Posterior vena cava (tissue), 2 donors: Measurements from ENCODE around the gene SLC32A1. TPM values are rescaled to one million over a fixed set of nuclear protein-coding genes. Genes with fewer than 3 reads are reported as not detected.

Experiments
- DNase-seq: peaks from one replicate; pipeline ENCODE4 v3.0.0-alpha.2; 2020; ENCODE audit warnings: low spot score
- intact Hi-C, 2 donors: fragments of 100-400 bp; cut with DNase I; formaldehyde crosslinking; loops; one replicate each; pipeline versions ENCODE4 v1.14.1 to v1.14.2; 2022 to 2023
- long read RNA-seq, 2 donors: library from polyadenylated mRNA; unstranded; transcript quantifications; one replicate each; pipeline ENCODE4 v2.0.0, GENCODE V29; 2020 to 2021
- total RNA-seq, 2 donors: library from RNA; stranded (reverse); fragmentation: NEBNext Ultra II Directional; extraction: Animal tissue kit (Norgen Biotek cat#: 25700); gene quantifications; one replicate each; pipeline ENCODE4 v1.2.1, GENCODE V29; 2021
- donor health status: DM: yes; HTN: yes; CAD: no.
- donor health status: DM: yes; HTN: yes; CAD: no.

The SLC32A1 gene, protein sequence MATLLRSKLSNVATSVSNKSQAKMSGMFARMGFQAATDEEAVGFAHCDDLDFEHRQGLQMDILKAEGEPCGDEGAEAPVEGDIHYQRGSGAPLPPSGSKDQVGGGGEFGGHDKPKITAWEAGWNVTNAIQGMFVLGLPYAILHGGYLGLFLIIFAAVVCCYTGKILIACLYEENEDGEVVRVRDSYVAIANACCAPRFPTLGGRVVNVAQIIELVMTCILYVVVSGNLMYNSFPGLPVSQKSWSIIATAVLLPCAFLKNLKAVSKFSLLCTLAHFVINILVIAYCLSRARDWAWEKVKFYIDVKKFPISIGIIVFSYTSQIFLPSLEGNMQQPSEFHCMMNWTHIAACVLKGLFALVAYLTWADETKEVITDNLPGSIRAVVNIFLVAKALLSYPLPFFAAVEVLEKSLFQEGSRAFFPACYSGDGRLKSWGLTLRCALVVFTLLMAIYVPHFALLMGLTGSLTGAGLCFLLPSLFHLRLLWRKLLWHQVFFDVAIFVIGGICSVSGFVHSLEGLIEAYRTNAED
- not detected for total RNA-seq
- long read RNA-seq, donor 1 = 0 reads
- long read RNA-seq, donor 2 = 0 reads

- no peak for DNase-seq
- intact Hi-C loops = no loop called here
Measured at GRCh38 chr20:38723848-38724625, at the start of gene SLC32A1. Gene SLC32A1, plus strand, starts transcription at chr20:38724486. Its CDS starts 239 bp downstream, at chr20:38724725.

GRCh38 chr20:38674765-38675133, 49.5 kb upstream of the SLC32A1 start:
- no peak for DNase-seq
- intact Hi-C loops = no loop called here

DNA sequence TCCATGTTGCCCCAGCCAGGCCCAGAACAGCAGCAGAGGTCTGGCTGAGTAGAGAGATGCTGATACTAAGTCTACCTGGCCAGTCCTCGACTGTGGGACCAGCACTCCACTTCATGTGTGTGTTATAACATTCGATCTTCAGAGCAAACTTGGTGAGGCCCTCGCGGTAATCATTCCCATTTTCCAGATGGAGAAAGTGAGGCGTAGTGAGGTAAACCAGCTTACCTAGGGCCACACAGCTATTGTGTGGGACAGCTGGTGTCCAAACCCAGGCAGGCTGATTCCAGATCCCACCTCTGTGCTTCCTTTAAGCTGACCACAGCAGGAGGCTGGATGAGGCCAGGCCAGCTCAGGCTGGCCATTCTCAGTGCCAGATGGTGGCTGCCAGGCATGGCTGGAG, 47.7 kb upstream of the SLC32A1 start:
- intact Hi-C loops = no loop called here
- DNase-seq = no peak

- DNase-seq = no peak
- intact Hi-C loops = no loop called here
Measured at GRCh38 chr20:38680500-38681306, 43.6 kb upstream of the SLC32A1 start.

- intact Hi-C loops = no loop called here
Measured at GRCh38 chr20:38685271-38685670, 39.0 kb upstream of the SLC32A1 start.

DNA sequence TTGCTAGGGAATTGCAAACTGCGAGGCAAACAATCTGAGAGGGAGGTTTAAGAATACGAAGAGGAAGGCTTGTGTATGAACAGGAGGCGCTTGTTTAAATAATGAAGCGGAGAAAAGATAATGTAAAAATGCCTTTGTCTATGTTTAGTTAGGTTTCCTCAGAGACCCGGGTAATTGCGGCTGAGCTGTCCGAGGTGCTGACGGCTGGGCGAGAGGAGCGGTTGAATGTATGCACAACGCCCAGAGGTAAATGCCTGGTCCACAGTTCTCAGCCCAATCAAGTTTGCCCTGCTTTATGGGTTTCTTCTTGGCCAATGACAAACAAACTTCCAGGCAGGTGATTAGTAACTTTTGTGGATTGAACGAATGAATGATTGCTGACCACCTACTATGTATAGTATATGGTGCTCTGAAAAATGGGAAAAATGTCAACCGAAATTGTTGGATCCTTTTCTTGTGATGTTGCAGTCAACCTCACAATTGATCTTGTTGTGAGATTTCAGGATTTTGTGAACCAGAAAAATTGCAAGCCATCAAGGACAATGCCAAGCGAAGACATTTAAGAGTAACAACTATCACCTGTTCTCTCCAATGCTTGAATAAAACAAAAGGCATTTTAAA, 38.3 kb upstream of the SLC32A1 start:
- no peak for DNase-seq
- intact Hi-C loops = no loop called here

More at GRCh38 chr20:38685271-38685670, 39.0 kb upstream of the SLC32A1 start:
- DNase-seq = no peak

GRCh38 chr20:38692436-38693411, 31.6 kb upstream of the SLC32A1 start:
- intact Hi-C loops = no loop called here
- no peak for DNase-seq

DNA sequence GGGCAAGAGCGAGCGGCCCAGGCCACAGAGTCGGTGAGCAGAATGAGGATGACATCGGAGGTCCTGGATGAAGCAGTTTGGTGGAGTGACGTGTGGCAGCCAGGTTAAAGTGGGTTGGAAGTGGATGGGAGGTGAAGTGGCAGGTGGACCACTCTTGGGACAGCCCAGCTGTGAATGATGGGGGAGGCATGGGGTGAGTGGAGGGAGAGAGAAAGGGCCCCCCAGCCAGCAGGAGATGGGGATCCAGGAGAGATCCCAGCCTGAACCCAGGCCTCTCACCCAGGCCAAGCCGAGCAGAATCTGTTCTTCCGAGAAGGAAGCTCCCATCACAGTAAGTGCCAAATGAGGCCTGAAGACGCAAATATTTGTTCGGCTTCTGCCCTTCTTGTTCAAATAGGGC, 27.0 kb upstream of the SLC32A1 start:
- no peak for DNase-seq
- intact Hi-C loops = no loop called here

DNA sequence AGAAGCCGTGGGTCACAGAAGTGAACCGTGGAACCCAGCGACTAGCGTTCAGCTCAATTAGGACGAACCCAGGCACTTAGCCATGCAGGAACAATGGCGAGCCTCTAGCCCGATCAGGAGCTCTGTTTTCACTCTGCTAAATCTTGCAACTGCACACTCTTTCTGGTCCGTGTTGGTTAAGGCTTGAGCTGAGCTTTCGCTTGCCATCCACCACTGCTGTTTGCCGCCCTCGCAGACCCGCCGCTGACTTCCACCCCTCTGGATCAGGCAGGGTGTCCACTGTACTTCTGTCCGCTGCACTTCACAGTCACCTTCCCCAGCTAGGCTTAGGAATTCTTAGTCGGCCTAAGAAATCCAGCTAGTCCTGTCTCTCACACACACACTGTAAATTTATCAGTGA, 25.7 kb upstream of the SLC32A1 start:
- intact Hi-C loops = no loop called here
- no peak for DNase-seq

DNA sequence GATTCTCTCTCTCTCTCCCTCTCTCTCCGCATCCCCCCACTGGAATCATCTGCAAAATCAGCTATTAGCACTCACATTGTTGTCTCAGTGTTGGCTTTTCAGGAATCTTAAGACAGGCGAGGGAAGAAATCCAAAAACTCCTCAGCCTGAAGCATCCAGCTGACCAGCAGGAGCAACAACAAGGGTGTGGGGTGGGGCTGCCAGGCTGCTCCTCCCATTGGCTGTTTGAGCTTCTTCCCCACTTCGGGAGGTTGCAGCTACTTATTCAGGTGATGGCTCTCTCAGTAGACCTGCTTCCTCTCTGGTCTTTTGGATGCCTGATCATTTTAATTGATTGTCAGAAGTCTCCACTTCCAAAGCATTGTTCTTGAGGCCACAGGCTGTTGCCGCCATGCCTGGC, 24.1 kb upstream of the SLC32A1 start:
- intact Hi-C loops = no loop called here
- DNase-seq = no peak

DNA sequence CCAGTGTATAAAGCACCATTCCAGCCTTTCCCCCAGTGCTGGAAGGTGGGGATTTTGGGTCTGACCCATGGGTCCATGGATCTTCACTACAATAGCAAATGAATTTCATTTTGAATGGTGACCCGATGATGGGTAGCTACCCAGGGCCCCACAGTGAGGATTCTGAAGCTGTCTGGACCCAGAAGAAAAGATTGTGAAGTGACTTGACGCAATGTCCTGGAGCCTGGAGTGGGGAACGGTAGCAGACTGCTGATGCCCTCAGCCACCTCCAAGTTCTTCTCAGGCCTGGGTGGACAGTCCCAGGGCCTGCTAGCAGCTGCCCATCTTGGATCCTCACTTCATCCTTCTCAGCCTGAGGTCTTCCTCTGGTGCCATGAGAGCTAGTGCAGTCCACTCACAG, 23.4 kb upstream of the SLC32A1 start:
- intact Hi-C loops = no loop called here
- DNase-seq = no peak

- intact Hi-C loops = no loop called here
- no peak for DNase-seq
Measured at GRCh38 chr20:38703526-38703925, 20.8 kb upstream of the SLC32A1 start.

- DNase-seq = no peak
- intact Hi-C loops = no loop called here
Measured at GRCh38 chr20:38704136-38704535, 20.1 kb upstream of the SLC32A1 start.

GRCh38 chr20:38706509-38706908, 17.8 kb upstream of the SLC32A1 start:
- intact Hi-C loops = no loop called here
- no peak for DNase-seq

DNA sequence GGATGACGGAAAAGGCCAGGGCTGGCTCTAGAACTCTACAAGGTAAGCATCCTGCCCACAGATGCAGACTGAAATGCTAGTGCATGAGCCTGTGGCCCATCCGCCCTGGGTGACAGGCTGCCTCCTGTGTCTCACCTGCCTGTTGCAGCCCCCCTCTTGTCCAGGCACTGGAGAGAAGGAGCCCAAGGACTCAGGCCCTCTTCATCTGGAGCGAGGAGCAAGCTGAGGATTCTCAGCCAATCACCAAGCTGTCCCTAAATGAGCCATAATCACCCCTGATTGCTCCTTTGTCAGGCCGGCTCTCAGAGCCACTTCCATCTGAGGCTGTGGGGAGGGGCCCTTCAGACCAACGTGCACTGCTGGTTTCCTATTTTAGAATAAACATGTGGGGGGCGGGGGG, 10.0 kb upstream of the SLC32A1 start:
- no peak for DNase-seq
- intact Hi-C loops = no loop called here

DNA sequence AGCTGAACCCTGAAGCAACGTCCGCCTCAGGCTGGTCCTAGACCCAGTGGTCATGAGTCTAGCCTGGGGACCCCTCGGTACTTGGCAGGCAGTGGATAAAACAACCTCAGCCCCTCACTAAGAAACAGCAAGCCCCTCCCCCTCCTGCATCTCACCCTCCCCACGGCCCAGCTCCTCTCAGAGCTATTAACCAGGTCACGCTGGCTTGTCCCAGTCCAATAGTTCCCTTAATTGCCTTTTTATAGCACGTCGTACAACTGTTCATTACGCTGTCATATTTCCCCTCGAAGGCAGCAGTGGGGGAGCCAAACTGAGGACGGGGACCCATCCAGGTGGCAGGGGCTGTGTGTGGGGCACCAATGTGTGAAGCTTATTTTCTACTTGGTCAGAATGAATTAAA, 8.6 kb upstream of the SLC32A1 start:
- intact Hi-C loops = no loop called here
- no peak for DNase-seq

- intact Hi-C loops = no loop called here
- DNase-seq = no peak
Measured at GRCh38 chr20:38722683-38723016, 1.6 kb upstream of the SLC32A1 start.
